ENCODE results near the gene ZNF519.
"Not testable (repeated sequence)": the region's sequence is repeated elsewhere in the genome, so short reads cannot be mapped to it uniquely, and the experiment has no call there.

The ZNF519 gene

GRCh38 chr18:14146771-14147170, 14.5 kb upstream of the ZNF519 start:
- DNase-seq = not testable (repeated sequence)

GRCh38 chr18:14145581-14146338, 13.5 kb upstream of the ZNF519 start:
- not testable (repeated sequence) for DNase-seq

- not testable (repeated sequence) for DNase-seq
Observed at GRCh38 chr18:14145021-14145420, 12.8 kb upstream of the ZNF519 start.

- DNase-seq = no peak
Observed at GRCh38 chr18:14144628-14144895, 12.3 kb upstream of the ZNF519 start.

DNA sequence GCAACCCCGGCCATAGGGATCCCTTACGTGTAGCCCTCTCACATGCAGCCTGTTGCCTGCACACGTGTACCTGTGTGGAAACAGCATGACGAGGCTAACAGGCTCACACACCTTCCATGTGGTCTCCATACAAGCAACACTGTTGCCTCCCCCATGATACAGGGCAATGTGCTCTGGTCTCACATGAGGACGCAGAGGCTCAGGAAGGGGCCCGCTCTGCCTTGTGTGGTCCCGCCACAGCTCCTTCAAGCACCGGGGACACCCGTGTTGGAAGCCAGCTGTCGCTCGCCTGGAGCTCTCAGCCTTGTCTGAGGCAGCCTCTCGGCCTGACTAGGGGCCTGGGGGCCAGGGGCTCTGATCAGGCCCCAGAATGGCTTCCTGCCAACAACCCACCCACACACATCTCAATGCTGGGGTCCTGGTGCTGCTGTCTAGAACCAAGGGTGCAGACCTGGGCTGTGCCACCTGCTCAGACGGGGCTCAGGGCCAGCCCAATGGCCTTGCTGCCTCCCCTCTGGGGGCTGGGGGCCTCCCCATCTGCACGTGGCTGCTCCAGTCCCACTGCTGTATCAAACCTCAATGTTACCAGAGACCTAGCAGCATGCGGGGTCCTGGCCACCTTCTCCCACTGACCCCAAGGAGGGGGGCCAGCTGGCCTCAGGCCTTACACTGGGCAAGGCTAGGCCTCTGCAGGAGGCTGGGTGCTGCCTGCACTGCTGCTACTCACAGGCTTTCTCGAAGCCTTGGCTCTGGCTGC, 11.8 kb upstream of the ZNF519 start:
- DNase-seq = not testable (repeated sequence)

DNA sequence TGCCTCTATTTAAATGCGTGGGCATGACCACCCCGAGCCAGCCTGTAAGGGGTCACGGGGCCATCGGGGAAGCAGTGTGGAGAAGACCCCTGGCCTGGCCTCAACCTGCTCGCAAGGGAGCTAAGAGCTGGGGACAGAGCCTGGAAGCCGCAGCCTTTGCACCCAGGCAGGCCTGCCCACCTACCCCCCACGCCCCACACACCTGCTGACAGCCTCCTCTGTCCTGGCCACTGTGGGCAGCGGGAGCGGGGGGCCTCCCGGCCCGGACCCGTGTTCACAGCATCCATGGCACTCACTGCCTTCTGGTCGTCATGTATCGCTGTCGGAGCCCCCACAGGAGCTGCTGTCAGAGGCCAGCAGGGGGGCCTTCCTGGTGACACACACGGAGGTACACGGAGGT, 11.2 kb upstream of the ZNF519 start:
- DNase-seq = not testable (repeated sequence)

DNA sequence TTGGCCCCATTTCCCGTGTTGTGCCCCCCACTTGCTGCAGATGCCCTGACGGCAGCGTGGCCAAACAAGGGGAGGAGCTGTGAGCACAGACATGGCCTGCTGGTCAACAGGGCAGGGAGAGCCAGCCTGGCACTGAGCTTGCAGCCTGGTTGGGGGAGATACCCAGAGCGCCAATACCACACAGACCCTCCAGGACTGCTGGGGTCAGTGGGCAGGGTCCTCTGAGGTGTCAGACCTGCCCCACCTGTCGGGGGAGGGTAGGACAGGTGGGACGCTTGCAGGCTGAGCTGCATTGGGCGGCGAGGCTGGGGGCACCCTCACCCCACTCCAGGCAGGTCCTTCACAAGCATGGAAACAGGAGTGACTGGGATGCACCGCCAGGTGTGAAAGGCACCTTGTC, 9.9 kb upstream of the ZNF519 start:
- not testable (repeated sequence) for DNase-seq

DNA sequence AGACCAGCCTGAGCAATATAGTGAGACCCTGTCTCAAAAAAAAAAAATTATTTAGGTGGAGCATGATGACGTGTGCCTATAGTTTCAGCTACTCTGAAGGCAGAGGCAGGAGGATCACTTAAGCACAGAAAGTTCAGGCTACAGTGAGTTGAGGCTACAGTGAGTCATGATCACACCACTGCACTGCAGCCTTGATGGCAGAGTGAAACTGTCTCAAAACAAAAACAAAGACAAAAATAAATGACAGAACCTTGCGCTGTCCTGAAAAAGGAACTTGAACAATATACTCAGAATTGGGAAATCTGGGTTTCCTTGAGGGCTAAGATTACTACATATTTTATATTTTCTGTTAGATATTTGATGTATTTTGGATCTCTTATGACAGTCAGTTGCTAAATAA, 7.3 kb upstream of the ZNF519 start:
- not testable (repeated sequence) for DNase-seq

- DNase-seq = not testable (repeated sequence)
Observed at GRCh38 chr18:14137971-14138370, 5.7 kb upstream of the ZNF519 start.

DNA sequence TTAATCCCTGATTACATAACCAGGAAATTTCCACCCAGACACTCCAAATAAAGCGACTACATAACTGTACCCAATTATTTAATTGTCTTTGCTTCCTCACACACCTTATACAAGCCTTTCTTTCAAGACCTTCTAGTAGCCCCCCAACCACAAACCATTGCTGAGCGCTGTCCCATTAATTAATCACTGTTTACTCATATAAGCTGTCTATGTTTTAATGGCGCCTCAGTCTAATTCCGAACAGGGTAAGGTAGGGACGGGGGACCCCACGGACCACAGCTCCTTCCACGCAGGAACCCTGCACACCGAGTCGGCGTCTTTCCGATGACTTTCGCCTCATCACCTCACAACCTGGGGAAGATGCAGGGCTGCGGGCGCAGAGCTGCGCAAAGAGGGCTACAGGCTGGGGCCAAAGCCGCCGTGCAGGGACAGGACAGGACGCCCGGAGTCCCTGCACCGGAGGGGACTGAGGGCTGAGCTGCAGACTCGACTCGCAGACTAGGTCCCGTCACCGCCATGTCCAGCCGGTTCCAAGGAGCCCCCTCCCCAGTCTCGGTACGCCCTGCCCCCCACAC, 452 bp downstream of the ZNF519 start:
- DNase-seq = not testable (repeated sequence)

DNA sequence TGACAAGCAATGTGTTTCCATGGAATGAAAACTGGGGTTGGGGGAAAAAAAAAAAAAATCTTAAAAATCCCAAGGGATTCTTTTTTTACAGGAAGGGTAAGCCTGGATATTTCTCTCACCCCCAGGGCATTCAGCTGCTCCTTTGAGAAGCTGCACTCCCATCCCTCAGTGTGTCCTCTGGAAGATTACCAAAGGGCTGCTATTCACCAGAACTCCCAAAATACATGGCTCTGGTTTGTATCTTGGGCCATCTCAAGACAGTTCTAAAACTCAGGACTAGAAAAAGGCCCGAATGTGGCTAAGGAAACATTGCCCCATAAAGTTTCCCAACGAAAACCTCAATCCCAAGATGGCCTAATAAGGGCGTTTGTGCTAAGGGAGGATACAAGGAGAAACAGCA, 1.4 kb downstream of the ZNF519 start:
- not testable (repeated sequence) for DNase-seq

DNA sequence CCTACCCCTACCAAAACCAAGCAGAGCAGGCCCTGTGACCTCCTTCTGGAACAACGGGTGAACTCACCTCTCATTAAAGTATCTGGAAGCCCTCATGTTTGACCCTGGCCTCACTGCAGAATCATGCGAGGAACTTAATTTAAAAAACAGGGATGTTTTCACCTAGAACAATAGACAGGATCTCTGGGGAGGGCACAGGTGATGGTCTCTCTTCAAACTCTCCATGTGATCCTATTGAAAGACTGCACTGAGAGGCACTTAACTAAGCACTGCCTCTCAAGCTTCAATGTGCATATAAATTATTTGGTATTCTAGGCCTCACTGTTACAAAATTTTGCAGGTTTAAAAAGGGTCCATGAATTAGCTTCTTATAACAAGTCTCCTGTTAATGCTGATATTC, 7.5 kb downstream of the ZNF519 start:
- DNase-seq = no peak

- DNase-seq = no peak
Observed at GRCh38 chr18:14122097-14122496, 10.1 kb downstream of the ZNF519 start.

GRCh38 chr18:14120926-14121325, 11.3 kb downstream of the ZNF519 start:
- DNase-seq = no peak

GRCh38 chr18:14117606-14118005, 14.6 kb downstream of the ZNF519 start:
- DNase-seq = no peak

DNA sequence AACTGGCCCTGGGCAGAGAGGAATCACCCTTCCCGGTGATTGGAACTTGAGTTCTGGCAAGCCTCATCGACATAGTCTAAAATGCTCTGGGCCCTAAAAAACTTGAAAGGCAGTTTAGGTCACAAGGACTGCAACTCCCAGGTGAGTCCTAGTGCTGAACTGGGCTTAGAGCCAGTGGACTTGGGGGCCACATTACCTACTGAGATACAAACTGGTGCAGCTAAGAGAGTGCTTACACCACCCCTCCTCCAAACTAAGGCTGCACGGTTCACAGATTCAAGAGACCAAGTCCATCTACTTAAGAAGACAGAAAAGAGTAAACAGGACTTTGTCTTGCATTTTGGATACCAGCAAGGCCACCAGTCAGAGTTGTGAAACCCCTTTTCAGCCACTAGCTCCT, 25.3 kb downstream of the ZNF519 start:
- DNase-seq = no peak

- no peak for DNase-seq
Observed at GRCh38 chr18:14104906-14105748, 27.1 kb downstream of the ZNF519 start.

DNA sequence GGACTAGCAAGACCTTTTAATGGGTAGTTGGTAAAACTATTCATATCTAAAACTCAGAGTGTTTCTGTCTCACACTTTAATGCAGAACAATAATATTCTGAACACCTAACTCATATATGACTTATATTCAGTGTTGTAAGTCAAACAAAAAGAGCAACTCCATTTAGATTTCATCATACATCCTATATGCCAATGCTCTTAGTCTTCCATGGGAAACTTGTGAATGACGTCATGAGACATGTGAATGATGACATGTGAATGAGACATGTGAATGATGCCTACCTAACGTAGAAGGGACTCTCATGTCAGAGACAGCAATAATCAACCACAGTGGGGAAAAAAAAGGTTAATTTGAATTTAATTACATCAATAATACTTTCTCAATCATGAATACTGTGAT, 28.0 kb downstream of the ZNF519 start:
- no peak for DNase-seq

DNA sequence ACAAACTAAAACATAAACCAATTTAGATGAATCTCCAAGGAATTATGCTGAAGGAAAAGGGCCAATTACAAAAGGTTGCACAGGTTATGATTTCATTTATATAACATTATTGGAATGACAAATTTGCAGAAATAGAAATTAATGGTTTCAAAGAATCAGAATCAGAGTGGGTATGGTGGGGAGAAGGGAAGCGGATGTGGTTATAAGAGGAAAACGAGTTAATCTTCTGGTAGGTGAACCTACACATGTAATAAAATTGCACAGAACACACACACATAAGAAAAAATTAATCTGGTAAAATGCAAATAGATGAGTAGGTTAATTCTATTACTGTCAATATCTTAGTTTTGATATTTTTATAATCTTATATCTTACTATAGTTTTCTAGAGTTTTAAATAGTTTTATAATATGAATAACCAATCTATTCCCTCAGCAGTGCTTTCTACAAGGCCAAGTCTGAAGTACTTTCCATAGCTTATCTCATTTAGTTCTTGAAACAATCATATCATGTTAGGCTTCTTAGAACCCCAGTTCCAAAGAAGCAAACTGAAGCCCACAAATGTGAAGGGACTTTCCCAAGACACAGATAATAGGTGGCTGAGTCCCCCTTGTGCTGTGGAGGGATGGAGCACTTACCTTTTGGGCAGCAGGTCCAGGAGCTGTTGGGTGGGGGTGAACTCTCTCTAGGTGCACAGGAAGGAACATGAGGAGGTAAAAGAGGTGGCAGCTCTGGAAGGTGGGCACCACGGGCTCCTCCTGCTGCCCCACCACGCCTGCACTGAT, 31.5 kb downstream of the ZNF519 start:
- no peak for DNase-seq

- DNase-seq = no peak
Observed at GRCh38 chr18:14098428-14098827, 33.8 kb downstream of the ZNF519 start.

DNA sequence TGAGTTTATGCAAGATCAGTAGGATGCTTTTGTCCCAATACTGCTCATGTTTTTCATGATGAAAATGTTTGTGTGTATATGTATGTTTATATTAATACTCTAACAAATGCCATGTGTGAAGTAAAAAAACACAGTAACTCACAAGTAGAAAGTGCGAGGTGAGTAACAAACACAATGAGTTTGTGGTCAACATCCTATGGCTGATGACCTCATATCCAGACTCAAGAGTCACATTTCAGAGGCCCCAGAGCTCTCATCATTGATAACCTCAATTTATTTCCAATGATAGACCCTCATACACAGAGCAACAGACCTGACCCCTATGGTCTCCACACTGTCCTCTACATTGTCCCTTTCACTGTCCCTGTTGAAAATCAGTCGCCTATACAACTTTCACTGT, 34.5 kb downstream of the ZNF519 start:
- DNase-seq = no peak

DNA sequence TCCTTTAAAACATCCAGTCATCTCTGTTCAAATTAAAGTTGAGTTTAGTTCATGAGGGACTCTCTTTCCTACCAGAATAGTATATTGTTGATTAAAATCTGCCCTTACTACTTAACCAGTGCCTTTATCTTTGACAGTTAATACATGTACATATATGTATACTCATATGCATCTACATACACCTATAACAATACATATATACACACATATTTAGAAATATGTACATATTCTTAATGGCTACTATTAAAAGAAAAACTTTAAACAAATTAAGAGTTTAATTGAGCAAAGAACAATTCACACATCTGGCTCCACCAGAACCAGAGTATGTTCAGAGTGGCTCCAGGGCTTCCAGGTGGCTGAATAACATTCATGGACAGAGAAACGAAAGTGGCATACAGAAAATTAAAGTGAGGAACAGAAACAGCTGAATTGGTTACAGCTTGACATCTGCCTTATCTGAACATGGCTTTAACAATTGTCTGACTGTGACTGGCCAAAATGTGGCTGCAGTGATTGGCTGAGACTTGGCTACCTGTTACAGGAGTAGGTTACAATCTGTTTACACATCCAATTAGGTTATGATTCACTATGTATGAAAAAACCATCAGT, 38.8 kb downstream of the ZNF519 start:
- no peak for DNase-seq
